Testis (tissue), 3 donors: Measurements from ENCODE around the gene SLC3A2. TPM values are rescaled to one million over a fixed set of nuclear protein-coding genes. Genes with fewer than 3 reads are reported as not detected.
A peak's percentile ranks its signal among the peaks of the same experiment; 100 is the strongest.
"Not testable (repeated sequence)": the region's sequence is repeated elsewhere in the genome, so short reads cannot be mapped to it uniquely, and the experiment has no call there.

Experiments
- DNase-seq: peaks from one replicate; pipeline ENCODE4 v3.0.0-alpha.2; 2019
- H3K27ac ChIP-seq, 2 donors: fragments of 200-600 bp; sonication (generic); one replicate each; pipeline ENCODE4 v1.5.1; 2019
- H3K27me3 ChIP-seq: fragments of 200-600 bp; sonication (generic); one replicate; pipeline ENCODE4 v1.5.1; 2019
- H3K36me3 ChIP-seq: fragments of 200-600 bp; sonication (generic); one replicate; pipeline ENCODE4 v1.5.1; 2017; ENCODE audit warnings: low read depth; ENCODE audit errors: missing control alignments
- H3K4me1 ChIP-seq: fragments of 200-600 bp; sonication (generic); one replicate; pipeline ENCODE4 v1.5.1; 2019
- H3K4me3 ChIP-seq, 2 donors: fragments of 200-600 bp; sonication (generic); one replicate each; pipeline ENCODE4 v1.5.1; 2017 to 2019
- H3K9me3 ChIP-seq: fragments of 200-600 bp; sonication (generic); one replicate; pipeline ENCODE4 v1.5.1; 2017
- CTCF ChIP-seq, 3 experiments: fragments of 450-650 bp in 2 of 3; fragments of 200-600 bp in 1 of 3; sonication (generic) in 1 of 3; IDR thresholded peaks; one replicate each; pipeline ENCODE4 v1.5.1; 2016 to 2019; ENCODE audit warnings: antibody characterized with exemption in 3 of 3, mild to moderate bottlenecking in 2 of 3, moderate library complexity in 1 of 3
- POLR2A ChIP-seq: fragments of 450-650 bp; IDR thresholded peaks from one replicate; pipeline ENCODE4 v1.6.1; 2017; ENCODE audit warnings: antibody characterized with exemption, mild to moderate bottlenecking, moderate library complexity
- WGBS, 2 donors: methylation state at CpG; one replicate each; pipeline ENCODE4 v1.1.5; 2018; 5-methylcytosine and 5-hydroxymethylcytosine counted together
- intact Hi-C: fragments of 100-400 bp; cut with DNase I; formaldehyde crosslinking; loops from one replicate; pipeline ENCODE4 v1.15.1; 2023; ENCODE audit warnings: low total_unique reads
- polyA plus RNA-seq: library from polyadenylated mRNA; stranded (reverse); fragments of 350-450 nt; fragmentation: Illumina TruSeq; extraction: RNeasy Lipid Tissue Mini Kit (QIAGEN cat#74804); gene quantifications from one replicate; pipeline ENCODE4 v1.2.3, GENCODE V29; 2014; ENCODE audit warnings: low read depth, low replicate concordance; ENCODE audit not compliant: insufficient read depth
- total RNA-seq, 2 donors: library from RNA; depleted of rRNA; stranded (reverse); fragments of >200 nt; gene quantifications; one replicate each; pipeline ENCODE4 v1.2.3, GENCODE V29; 2016

Gene SLC3A2
- total and polyA plus RNA-seq, 3 donors from 2014 or later: 166 to 271 (median 227) TPM

GRCh38 chr11:62832336-62833234 lies 48.1 kb upstream of the SLC3A2 start, which contains the start of gene TEX54:
Gene TEX54 (minus strand): TSS chr11:62832841.
- no peaks in the 10 kb centered on the region for H3K9me3 ChIP-seq
- DNase-seq: peak; percentile 61
- H3K4me3 ChIP-seq: peak within 1 kb of the TSS; percentile 99
- H3K27me3 ChIP-seq: no peaks in the 10 kb centered on the region
- WGBS, 2 donors: 7 to 8% methylated on average over 35 to 40 of the region's 40 CpGs
- H3K4me1 ChIP-seq: peaks cover 10% of the 10 kb centered on the region
- peak within 1 kb of the TSS; percentile 93 to 97 for H3K27ac ChIP-seq
- intact Hi-C loops: no loop called here
- H3K36me3 ChIP-seq: no peaks in the 10 kb centered on the region
- TF ChIP-seq POLR2A (no peak), CTCF (IDR thresholded peaks at IDR 0.05) (no peak)

- intact Hi-C loops: no loop called here
- no peak overlapping the region for H3K4me3 ChIP-seq
- H3K27me3 ChIP-seq: no peaks in the 10 kb centered on the region
- no peak for TF ChIP-seq POLR2A
- TF ChIP-seq CTCF (IDR thresholded peaks at IDR 0.05): no peak
- H3K9me3 ChIP-seq: no peaks in the 10 kb centered on the region
- no peaks in the 10 kb centered on the region for H3K36me3 ChIP-seq
- peaks cover 10% of the 10 kb centered on the region for H3K4me1 ChIP-seq
- DNase-seq: no peak
- H3K27ac ChIP-seq: no peak overlapping the region
- WGBS, 2 donors: 77 to 92% methylated on average over 8 of the region's 8 CpGs
Measured at GRCh38 chr11:62835336-62835735, 45.4 kb upstream of the SLC3A2 start.

GRCh38 chr11:62839050-62839945 lies 41.4 kb upstream of the SLC3A2 start, which contains the start of gene WDR74:
Gene WDR74 (minus strand): TSS chr11:62839590. CDS start chr11:62839570, 20 bp downstream.
- Histone ChIP-seq H3K27me3 (no peaks in the 10 kb centered on the region), H3K4me1 (peaks cover 8% of the 10 kb centered on the region), H3K9me3 (no peaks in the 10 kb centered on the region), H3K36me3 (no peaks in the 10 kb centered on the region), H3K4me3 (peak within 1 kb of the TSS; percentile 75 to 90), H3K27ac (peak within 1 kb of the TSS; percentile 98 to 99)
- 0% methylated on average over 24 to 55 of the region's 62 CpGs for WGBS, 2 donors
- peak; percentile 97 for DNase-seq
- intact Hi-C loops: no loop called here
- TF ChIP-seq POLR2A: peak; percentile 85
- TF ChIP-seq CTCF (IDR thresholded peaks at IDR 0.05): no peak

- intact Hi-C loops: not testable (repeated sequence)
Measured at GRCh38 chr11:62840721-62841360, 39.9 kb upstream of the SLC3A2 start.

More at GRCh38 chr11:62840721-62841360, 39.9 kb upstream of the SLC3A2 start:
- Histone ChIP-seq H3K4me3 (peak overlapping the region; percentile 75 to 90), H3K27ac (peak overlapping the region; percentile 98 to 99)
- not testable (repeated sequence) for H3K36me3 ChIP-seq, H3K27me3 ChIP-seq, H3K4me1 ChIP-seq, H3K9me3 ChIP-seq
- DNase-seq: peak; percentile 75
- 0 to 1% methylated on average over 40 to 41 of the region's 41 CpGs for WGBS, 2 donors
